ENCODE results near the gene HBG1.

DNA sequence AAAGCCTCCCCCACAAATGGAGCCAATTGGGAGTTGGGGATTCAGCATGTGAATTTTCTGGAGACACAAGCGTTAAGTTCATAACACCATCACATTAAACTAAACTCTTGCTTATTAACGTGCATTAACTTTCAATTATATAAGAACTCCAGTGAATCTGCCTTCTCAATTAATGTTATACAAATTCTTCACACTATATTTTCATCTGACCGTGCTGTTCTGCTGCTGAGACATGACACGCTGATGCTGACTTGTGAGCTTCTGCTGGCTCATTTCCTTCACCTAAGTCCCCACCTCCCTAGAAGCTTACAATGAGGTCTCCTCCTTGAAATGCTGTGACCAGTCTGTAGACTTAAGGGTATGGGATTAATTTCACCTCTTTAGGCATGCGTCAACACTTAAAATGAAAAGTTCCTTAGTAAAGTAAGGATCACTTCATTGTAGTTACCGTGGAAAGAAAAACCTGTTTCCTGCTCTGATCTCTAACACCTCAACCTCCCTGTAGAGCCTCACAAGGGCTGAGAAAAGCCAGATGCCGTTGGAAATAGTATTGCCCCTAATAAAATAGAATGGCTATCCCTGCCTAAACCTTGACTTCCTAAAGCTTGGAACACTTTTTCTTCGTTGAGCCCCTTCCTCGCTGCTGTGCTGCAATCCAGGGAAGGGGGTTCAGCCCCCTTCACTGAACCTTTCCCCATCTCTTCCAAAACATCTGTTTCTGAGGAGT, 2.7 kb upstream of the HBG1 start:
- TF ChIP-seq, protein P1, sequence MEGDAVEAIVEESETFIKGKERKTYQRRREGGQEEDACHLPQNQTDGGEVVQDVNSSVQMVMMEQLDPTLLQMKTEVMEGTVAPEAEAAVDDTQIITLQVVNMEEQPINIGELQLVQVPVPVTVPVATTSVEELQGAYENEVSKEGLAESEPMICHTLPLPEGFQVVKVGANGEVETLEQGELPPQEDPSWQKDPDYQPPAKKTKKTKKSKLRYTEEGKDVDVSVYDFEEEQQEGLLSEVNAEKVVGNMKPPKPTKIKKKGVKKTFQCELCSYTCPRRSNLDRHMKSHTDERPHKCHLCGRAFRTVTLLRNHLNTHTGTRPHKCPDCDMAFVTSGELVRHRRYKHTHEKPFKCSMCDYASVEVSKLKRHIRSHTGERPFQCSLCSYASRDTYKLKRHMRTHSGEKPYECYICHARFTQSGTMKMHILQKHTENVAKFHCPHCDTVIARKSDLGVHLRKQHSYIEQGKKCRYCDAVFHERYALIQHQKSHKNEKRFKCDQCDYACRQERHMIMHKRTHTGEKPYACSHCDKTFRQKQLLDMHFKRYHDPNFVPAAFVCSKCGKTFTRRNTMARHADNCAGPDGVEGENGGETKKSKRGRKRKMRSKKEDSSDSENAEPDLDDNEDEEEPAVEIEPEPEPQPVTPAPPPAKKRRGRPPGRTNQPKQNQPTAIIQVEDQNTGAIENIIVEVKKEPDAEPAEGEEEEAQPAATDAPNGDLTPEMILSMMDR (conservative IDR thresholded peaks at IDR 0.05; ENCODE audit: low read depth, low read length), result no peak
- TF ChIP-seq EZH2 (IDR thresholded peaks at IDR 0.05; ENCODE audit: low read length, unreplicated experiment) (no peak), EZH2phosphoT487 (IDR thresholded peaks at IDR 0.05; ENCODE audit: borderline replicate concordance, low read length) (no peak)
